CD14-positive monocyte (primary cell): ENCODE results near the gene SMIM33. TPM values are rescaled to one million over a fixed set of nuclear protein-coding genes. Genes with fewer than 3 reads are reported as not detected.

Experiments
- DNase-seq, 3 donors: peaks; one replicate each; pipeline ENCODE4 v3.0.0-alpha.2; 2011 to 2022
- H2AFZ ChIP-seq: 2 replicates; pipeline ENCODE4 v1.6.0; 2012; ENCODE audit warnings: mild to moderate bottlenecking, low read depth, low read length, inconsistent platforms; ENCODE audit not compliant: insufficient read depth, poor library complexity, severe bottlenecking
- H3K27ac ChIP-seq, 2 donors: 1 replicate in 1 of 2; 2 replicates in 1 of 2; pipeline ENCODE4 v1.5.1; 2012 to 2013; ENCODE audit warnings: low read length in 2 of 2, control low read depth in 1 of 2, inconsistent platforms in 1 of 2, low read depth in 1 of 2, mild to moderate bottlenecking in 1 of 2
- H3K27me3 ChIP-seq, 2 donors: one replicate each; pipeline versions ENCODE4 v1.6.0 to v1.6.1; 2011 to 2013; ENCODE audit warnings: low read length in 2 of 2; ENCODE audit not compliant: control insufficient read depth in 2 of 2, insufficient read depth in 2 of 2
- H3K36me3 ChIP-seq, 2 donors: replicated peaks in 1 of 2; 1 replicate in 1 of 2; 2 replicates in 1 of 2; pipeline versions ENCODE4 v1.5.1 to v1.6.1; 2012 to 2013; ENCODE audit warnings: low read length in 2 of 2, control low read depth in 1 of 2, inconsistent platforms in 1 of 2, mild to moderate bottlenecking in 1 of 2; ENCODE audit not compliant: insufficient read depth in 2 of 2, control insufficient read depth in 1 of 2
- H3K4me1 ChIP-seq, 2 donors: 1 replicate in 1 of 2; 2 replicates in 1 of 2; pipeline versions ENCODE4 v1.5.1 to v1.6.1; 2012 to 2013; ENCODE audit warnings: low read length in 2 of 2, control low read depth in 1 of 2, inconsistent platforms in 1 of 2, mild to moderate bottlenecking in 1 of 2, moderate library complexity in 1 of 2; ENCODE audit not compliant: insufficient read depth in 2 of 2, control insufficient read depth in 1 of 2
- H3K4me2 ChIP-seq: replicated peaks from 2 replicates; pipeline ENCODE3; 2012; ENCODE audit warnings: low read length, moderate library complexity, mild to moderate bottlenecking; ENCODE audit not compliant: poor library complexity, severe bottlenecking; ENCODE audit errors: extremely low read depth
- H3K4me3 ChIP-seq, 3 experiments: fragments of 200-600 bp in 1 of 3; sonication (generic) in 1 of 3; replicated peaks in 1 of 3; 1 replicate in 2 of 3; 2 replicates in 1 of 3; pipeline ENCODE4 v1.5.1; 2011 to 2013; ENCODE audit warnings: low read length in 3 of 3, mild to moderate bottlenecking in 3 of 3, control low read depth in 2 of 3, low read depth in 2 of 3, inconsistent platforms in 1 of 3, moderate library complexity in 1 of 3
- H3K79me2 ChIP-seq: 2 replicates; pipeline ENCODE4 v1.6.0; 2012; ENCODE audit warnings: mild to moderate bottlenecking, control low read depth, inconsistent platforms, low read length, moderate library complexity; ENCODE audit not compliant: insufficient read depth
- H3K9ac ChIP-seq: 2 replicates; pipeline ENCODE4 v1.6.0; 2017; ENCODE audit warnings: low read length, mild to moderate bottlenecking; ENCODE audit not compliant: insufficient read depth, poor library complexity, severe bottlenecking
- H3K9me3 ChIP-seq, 2 donors: replicated peaks in 1 of 2; 1 replicate in 1 of 2; 2 replicates in 1 of 2; pipeline versions ENCODE4 v1.5.1 to v1.6.1; 2012 to 2013; ENCODE audit warnings: low read length in 2 of 2, control low read depth in 1 of 2; ENCODE audit not compliant: control insufficient read depth in 1 of 2, insufficient read depth in 1 of 2
- H4K20me1 ChIP-seq: 2 replicates; pipeline ENCODE4 v1.6.0; 2012; ENCODE audit warnings: mild to moderate bottlenecking, low read length, control low read depth, moderate library complexity; ENCODE audit not compliant: insufficient read depth
- H3K27ac Mint-ChIP-seq, 7 donors: one replicate each; pipeline ENCODE4 v1.8.0; 2020; ENCODE audit warnings: mild to moderate bottlenecking in 7 of 7, mixed read lengths in 7 of 7, moderate library complexity in 6 of 7, inconsistent platforms in 2 of 7
- H3K27me3 Mint-ChIP-seq, 3 donors: one replicate each; pipeline ENCODE4 v1.8.0; 2021 to 2022; ENCODE audit warnings: low read depth in 3 of 3, mild to moderate bottlenecking in 3 of 3, mixed read lengths in 3 of 3, moderate library complexity in 3 of 3, inconsistent platforms in 1 of 3
- H3K36me3 Mint-ChIP-seq, 2 donors: one replicate each; pipeline ENCODE4 v1.8.0; 2020; ENCODE audit warnings: mixed read lengths in 2 of 2, inconsistent platforms in 1 of 2, mild to moderate bottlenecking in 1 of 2
- H3K4me1 Mint-ChIP-seq: one replicate; pipeline ENCODE4 v1.8.0; 2020; ENCODE audit warnings: mild to moderate bottlenecking, mixed read lengths
- H3K4me3 Mint-ChIP-seq, 2 donors: one replicate each; pipeline ENCODE4 v1.8.0; 2020; ENCODE audit warnings: mild to moderate bottlenecking in 2 of 2, mixed read lengths in 2 of 2, moderate library complexity in 1 of 2
- H3K9me3 Mint-ChIP-seq, 7 donors: one replicate each; pipeline ENCODE4 v1.8.0; 2020 to 2022; ENCODE audit warnings: mixed read lengths in 7 of 7, mild to moderate bottlenecking in 6 of 7, moderate library complexity in 6 of 7, inconsistent platforms in 2 of 7
- CTCF ChIP-seq: fragments of 200-600 bp; IDR thresholded peaks from one replicate; pipeline ENCODE4 v1.8.0; 2022; ENCODE audit warnings: antibody characterized with exemption, mild to moderate bottlenecking
- WGBS: methylation state at CpG from one replicate; pipeline ENCODE4 v1.1.5; 2013; ENCODE audit warnings: missing lambda C conversion rate; ENCODE audit not compliant: insufficient coverage; 5-methylcytosine and 5-hydroxymethylcytosine counted together
- intact Hi-C, 2 donors: fragments of 100-400 bp; cut with micrococcal nuclease; formaldehyde crosslinking; loops; one replicate each; pipeline versions ENCODE4 v1.15.0 to v1.15.1; 2023
- polyA plus RNA-seq, 3 donors: library from polyadenylated mRNA; depleted of rRNA in 1 of 3; unstranded in 2 of 3; stranded (reverse) in 1 of 3; fragments of 300-500 nt in 2 of 3; fragments of >200 nt in 1 of 3; fragmentation: Illumina TruSeq in 2 of 3; gene quantifications; 1 replicate in 2 of 3; 2 replicates in 1 of 3; pipeline ENCODE4 v1.2.3, GENCODE V29; 2012 to 2021

Gene SMIM33
- polyA plus RNA-seq, 3 donors = not detected

- Mint-ChIP-seq H3K27ac (peak overlapping the region in 2 of 7 donors; percentile 26 to 43), H3K36me3 (peaks cover 29 to 38% of the 10 kb centered on the region in 2 donors), H3K9me3 (peaks cover 0 to 3% (median 0%) of the 10 kb centered on the region in 7 donors), H3K27me3 (no peaks in the 10 kb centered on the region), H3K4me3 (no peak overlapping the region), H3K4me1 (peaks cover 95% of the 10 kb centered on the region)
- H3K36me3 ChIP-seq = peaks cover 18 to 27% of the 10 kb centered on the region in 2 donors
- H4K20me1 ChIP-seq = peaks cover 44% of the 10 kb centered on the region
- peaks cover 70 to 95% of the 10 kb centered on the region in 2 donors for H3K4me1 ChIP-seq
- no peak overlapping the region for H3K4me3 ChIP-seq
- intact Hi-C loops = no loop called here
- H3K9ac ChIP-seq = no peak overlapping the region
- H3K4me2 ChIP-seq = no peak overlapping the region
- WGBS = 88% methylated on average over 2 of the region's 2 CpGs
- no peak for TF ChIP-seq CTCF
- no peaks in the 10 kb centered on the region for H3K9me3 ChIP-seq
- no peak overlapping the region for H3K27ac ChIP-seq
- DNase-seq = no peak
- H2AFZ ChIP-seq = no peak overlapping the region
- peaks cover 45% of the 10 kb centered on the region for H3K79me2 ChIP-seq
- H3K27me3 ChIP-seq = no peaks in the 10 kb centered on the region
Measured at GRCh38 chr5:139473565-139473964, 2.8 kb downstream of the SMIM33 start.

GRCh38 chr5:139474890-139475791 lies 4.3 kb downstream of the SMIM33 start:
- Mint-ChIP-seq H3K4me1 (peaks cover 93% of the 10 kb centered on the region), H3K4me3 (peak overlapping the region; percentile 47 to 84), H3K27ac (peak overlapping the region; percentile 64 to 93 (median 86)), H3K27me3 (no peaks in the 10 kb centered on the region), H3K36me3 (peaks cover 34 to 46% of the 10 kb centered on the region in 2 donors), H3K9me3 (peaks cover 0 to 2% (median 0%) of the 10 kb centered on the region in 7 donors)
- H3K27ac ChIP-seq = peak overlapping the region; percentile 44 to 63
- H3K4me3 ChIP-seq = peak overlapping the region in 1 of 3 experiments; percentile 58
- intact Hi-C loops = no loop called here
- peaks cover 61% of the 10 kb centered on the region for H3K79me2 ChIP-seq
- H4K20me1 ChIP-seq = peaks cover 53% of the 10 kb centered on the region
- H3K27me3 ChIP-seq = no peaks in the 10 kb centered on the region
- peaks cover 24 to 35% of the 10 kb centered on the region in 2 donors for H3K36me3 ChIP-seq
- WGBS = 6% methylated on average over 9 of the region's 13 CpGs
- no peak for TF ChIP-seq CTCF
- peak overlapping the region; percentile 72 for H3K4me2 ChIP-seq
- peak; percentile 53 to 73 (median 70) for DNase-seq
- H3K9ac ChIP-seq = peak overlapping the region; percentile 2
- no peaks in the 10 kb centered on the region for H3K9me3 ChIP-seq
- H2AFZ ChIP-seq = no peak overlapping the region
- H3K4me1 ChIP-seq = peaks cover 72 to 97% of the 10 kb centered on the region in 2 donors
